Activated T-cell treated with anti-CD3 and anti-CD28 coated beads for 24 hours (primary cell): ENCODE data around the gene DNASE1L3.

ENCODE experiments used
- DNase-seq: peaks from one replicate; pipeline ENCODE4 v3.0.0-alpha.2; 2020; ENCODE audit warnings: low read depth

Gene DNASE1L3

DNA sequence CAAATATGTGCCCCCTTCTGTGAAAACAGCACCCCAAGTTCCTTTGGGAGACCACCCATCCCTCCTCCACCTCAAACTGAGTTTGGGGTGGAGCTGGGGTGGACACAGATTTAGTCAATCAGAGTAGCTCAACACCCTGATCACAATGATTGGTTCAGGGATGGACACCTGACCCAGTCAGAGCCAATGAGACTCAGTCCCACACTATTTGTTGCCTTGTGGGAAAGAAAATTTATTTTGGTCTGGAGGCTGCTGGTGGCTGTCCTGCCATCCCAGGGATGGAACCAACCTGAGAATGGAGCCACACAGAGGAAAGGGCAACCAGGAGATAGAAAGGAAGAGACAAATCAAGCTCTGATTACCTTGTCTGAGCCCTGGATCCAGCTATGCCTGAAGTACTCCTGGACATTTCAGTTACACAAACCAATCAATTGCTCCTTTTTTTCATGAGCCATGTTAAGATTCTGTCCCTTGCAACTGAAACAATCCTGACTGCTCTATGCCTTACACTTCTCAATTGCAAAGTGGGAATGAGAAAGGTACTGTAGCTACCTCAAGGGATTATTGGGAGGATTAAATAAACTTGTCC is 10.6 kb downstream of the DNASE1L3 start:
- no peak for DNase-seq

DNA sequence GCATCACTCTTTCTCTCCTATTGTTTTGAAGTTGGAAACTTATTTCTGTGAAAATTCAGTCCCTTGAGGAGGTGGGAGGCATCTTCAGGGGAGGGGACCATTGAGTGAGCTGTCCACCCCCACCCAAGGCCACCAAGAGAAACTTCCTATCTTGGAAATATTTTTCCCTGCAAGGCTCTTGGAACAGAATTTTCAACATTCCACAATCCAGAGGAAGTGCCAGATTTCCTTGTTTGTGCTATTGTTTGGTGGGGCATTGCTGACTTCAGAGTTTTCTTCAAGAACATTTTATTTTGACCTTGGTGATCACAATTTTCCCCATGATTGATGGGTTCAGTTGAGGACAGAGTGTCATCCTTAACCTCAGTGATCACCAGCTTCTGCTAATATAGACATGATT is 12.0 kb downstream of the DNASE1L3 start:
- no peak for DNase-seq

- no peak for DNase-seq
These were observed 12.4 kb downstream of the DNASE1L3 start for GRCh38 chr3:58198362-58198761.

DNA sequence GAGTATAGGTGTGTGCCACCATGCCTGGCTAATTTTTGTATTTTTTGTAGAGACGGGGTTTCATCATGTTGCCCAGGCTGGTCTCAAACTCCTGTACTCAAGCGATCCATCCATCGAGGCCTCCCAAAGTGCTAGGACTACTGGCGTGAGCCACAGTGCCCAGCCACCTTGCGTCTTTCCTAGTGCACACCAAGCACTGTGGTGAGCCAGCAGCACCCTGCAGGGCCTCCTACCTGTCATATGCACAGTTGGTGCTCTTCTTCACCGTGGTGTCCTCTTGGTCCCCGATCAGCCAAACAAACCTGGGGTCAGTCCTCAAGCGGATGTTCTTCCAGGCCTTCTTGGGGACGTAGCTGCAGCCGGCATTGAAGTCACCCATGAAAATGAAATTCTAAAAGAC is 13.2 kb downstream of the DNASE1L3 start:
- no peak for DNase-seq

- DNase-seq, result no peak
These were observed 16.9 kb downstream of the DNASE1L3 start for GRCh38 chr3:58193682-58194407.

- no peak for DNase-seq
These were observed 18.7 kb downstream of the DNASE1L3 start for GRCh38 chr3:58192069-58192468.

GRCh38 chr3:58191361-58191991 is 19.3 kb downstream of the DNASE1L3 start:
- DNase-seq, result no peak

DNA sequence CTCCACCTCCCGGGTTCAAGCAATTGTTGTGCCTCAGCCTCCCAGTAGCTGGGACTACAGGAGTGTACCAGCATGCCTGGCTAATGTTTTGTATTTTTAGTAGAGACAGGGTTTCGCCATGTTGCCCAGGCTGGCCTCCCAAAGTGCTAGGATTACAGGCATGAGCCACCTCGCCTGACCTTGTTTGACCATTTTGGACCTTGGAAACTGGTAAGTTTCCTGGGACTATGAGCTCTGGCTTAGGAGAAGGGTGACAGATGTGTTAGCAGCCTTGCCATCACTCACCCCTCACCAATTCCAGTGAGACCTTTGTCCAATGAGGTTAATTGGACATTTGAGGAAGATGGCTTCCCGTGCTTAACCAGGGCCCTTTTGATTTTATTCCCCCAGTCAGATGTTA is 19.9 kb downstream of the DNASE1L3 start:
- DNase-seq, result no peak

- no peak for DNase-seq
These were observed 20.5 kb downstream of the DNASE1L3 start for GRCh38 chr3:58190291-58190690.

DNA sequence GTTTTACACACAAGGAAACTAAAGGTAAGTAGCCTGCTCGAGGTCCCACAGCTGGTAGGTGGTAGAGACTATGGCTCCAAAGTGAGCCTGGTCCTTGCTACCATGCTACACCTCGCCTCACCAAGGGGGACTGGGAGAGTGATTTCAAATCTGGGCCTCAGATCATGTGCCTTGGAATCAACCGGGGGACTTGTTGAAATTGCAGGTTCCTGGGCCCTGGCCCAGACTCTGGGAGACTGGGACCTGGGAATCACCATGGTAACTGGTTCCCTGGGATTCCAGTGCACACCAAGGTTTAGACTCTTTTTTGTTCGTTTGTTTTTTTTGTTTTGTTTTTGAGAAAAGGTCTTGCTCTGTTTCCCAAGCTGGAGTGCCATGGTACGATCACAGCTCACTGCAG is 21.1 kb downstream of the DNASE1L3 start:
- no peak for DNase-seq

DNA sequence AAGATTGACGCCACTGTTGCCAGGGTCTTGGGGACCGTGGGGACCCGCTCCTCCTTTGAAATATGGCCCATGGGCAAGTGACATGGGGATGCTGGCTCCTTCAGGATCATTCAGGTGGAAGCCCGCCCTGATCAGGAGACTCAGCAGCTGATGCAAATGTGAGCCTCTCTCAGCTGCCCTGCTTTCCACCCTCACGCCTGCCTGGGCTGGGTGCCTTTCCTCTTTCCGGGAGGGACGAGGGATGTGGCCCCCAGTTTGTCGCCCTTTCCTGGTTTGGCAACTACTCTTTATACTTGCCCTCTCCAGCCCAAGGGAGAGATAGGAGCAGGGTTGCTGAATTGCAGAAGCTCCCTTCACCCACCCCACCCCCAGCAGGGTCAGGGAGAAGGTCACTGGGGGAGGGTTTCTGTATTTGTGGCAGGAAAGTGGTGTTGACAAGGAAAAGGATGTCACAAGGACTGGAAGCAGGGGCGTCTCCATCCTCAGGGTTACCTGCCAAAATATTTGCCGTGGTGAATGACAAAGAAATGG is 21.8 kb downstream of the DNASE1L3 start:
- DNase-seq, result no peak

- no peak for DNase-seq
These were observed 22.6 kb downstream of the DNASE1L3 start for GRCh38 chr3:58188173-58188564.

DNA sequence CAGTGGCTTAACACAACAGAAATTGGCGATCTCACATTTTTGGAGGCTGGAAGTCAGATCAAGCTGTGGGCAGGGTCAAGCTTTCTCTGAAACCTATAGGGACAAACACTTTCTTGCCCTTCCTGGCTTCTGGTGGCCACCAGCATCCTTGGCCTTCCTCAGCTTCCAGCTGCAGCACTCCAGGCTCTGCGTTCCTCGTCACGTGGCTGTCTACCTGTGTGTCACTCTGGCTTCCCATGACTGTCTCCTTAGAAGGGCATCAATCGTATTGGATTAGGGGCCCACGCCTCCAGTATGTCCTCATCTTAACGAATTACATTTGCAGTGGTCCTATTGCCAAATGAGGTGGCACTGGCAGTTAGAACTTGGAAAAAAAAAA is 25.8 kb downstream of the DNASE1L3 start:
- no peak for DNase-seq

- DNase-seq, result no peak
These were observed 26.3 kb downstream of the DNASE1L3 start for GRCh38 chr3:58184309-58184981.

DNA sequence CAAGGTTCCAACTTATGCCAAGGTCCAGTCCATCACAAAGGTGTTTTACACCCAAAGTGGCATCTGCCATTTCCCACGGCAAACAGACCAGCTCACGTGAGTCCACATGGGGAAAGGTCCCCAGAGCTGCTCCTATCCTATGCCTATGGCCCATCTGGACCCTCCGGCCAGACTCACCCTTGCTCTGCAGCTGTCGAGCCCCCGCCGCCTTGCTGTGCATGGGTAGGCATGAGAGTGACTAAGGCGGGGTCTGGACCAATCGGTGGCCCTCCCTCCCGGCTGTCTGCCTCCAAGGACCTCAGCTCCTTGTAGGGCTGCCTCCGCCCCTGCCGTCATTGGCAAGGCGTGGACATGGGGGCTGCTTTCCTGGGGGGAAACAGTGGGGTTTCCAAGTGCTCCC is 26.9 kb downstream of the DNASE1L3 start:
- no peak for DNase-seq

GRCh38 chr3:58183221-58183620 is 27.6 kb downstream of the DNASE1L3 start:
- no peak for DNase-seq

DNA sequence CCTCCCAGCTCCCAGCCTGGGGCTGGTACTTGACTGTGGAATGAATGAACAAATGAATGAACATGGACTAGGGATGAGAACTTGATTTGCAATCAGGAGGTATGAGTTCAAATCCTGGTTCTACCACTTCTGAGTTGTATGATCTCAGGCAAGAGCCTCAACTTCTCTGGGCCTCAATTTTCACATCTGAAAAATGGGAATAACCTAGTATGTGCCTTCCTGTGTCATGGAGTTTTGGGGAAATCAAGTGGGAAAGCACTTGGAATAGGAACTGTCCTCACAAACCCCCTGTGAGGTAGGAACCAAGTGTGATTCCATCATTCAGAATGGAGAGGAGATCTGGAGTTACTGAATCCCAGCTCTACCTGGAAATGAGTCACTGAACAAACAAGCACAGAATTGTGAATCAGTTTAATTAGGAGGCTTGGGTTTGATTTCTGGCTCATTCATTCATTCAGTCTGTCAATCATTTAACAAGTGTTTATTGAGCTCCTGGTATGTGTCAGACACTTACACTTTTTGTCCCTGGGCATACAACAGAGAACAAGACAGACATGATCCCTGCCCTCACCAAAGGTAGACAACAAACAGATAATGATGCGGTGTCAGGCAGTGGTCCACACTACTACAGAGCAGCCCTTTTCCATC is 29.7 kb downstream of the DNASE1L3 start:
- DNase-seq, result no peak

- DNase-seq, result no peak
These were observed 30.5 kb downstream of the DNASE1L3 start for GRCh38 chr3:58180099-58180880.

GRCh38 chr3:58179235-58180098 is 31.3 kb downstream of the DNASE1L3 start:
- no peak for DNase-seq

GRCh38 chr3:58178528-58179234 is 32.1 kb downstream of the DNASE1L3 start:
- DNase-seq, result no peak
